ENCODE data around the gene PHLDB2.
A peak's percentile ranks its signal among the peaks of the same experiment; 100 is the strongest.

Gene PHLDB2

DNA sequence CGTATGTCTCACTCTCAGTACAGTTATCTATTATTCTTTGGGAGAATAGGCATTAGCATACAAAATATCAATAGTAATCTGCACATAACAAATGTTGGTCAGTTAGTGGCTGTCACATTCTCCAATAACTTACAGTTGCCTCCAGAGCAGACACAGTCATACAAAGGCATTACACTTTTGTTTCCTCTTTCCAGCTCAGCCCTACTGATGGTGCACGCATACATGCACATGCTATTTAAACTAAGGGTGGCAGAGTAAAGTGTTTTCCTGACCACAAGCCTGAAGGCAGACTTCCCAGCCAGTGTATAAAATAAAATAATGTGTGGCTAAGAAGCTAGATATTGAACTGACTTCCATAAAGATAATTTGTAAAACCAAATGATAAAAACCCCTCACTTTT is 47.6 kb downstream of the PHLDB2 start:
- no peak for TF ChIP-seq ZNF565 (CRISPR knock-in tag; conservative IDR thresholded peaks at IDR 0.05; ENCODE audit: low read depth)
- ATAC-seq, result no peak

DNA sequence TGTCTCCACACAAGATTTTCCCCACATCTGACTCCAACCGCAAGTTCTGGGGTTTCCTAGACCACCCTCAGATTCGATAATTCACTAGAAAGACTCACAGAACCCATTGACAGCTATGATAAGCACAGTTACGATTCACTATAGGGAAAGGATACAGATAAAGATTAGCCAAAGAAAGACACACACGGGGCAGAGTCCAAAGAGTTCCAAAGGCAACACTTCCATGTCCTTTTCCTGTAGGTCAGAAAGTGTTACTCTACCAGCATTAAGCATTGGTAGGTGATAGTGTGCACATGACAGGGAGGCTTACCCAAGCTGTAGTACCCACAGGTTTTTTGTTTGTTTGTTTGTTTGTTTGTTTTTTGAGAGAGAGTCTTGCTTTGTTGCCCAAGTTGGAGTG is 48.1 kb downstream of the PHLDB2 start:
- TF ChIP-seq BACH2 (CRISPR knock-in tag; IDR thresholded peaks at IDR 0.05; ENCODE audit: borderline replicate concordance) (no peak), ZFP3 (CRISPR knock-in tag; IDR thresholded peaks at IDR 0.05) (no peak), SNAI2 (CRISPR knock-in tag; IDR thresholded peaks at IDR 0.05) (no peak)
- ATAC-seq, result no peak

DNA sequence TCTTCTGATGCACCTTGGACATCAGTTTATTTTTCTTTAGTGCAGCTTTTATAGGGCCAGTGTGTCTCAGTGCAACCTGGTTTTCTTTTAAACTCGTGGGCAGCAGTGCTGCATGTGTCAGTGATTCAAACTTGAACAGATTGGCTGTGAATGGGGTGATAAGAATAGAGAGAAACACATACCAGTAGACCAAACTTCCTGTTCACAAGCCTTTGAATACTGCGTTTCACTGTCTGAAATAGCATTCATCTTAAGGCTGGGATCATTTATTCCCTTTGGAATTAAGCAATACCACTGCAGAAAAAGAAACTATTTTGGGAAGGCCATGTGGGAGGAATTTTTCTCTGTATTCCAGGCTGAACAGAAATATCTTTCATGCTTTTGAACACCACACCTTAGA is 51.7 kb downstream of the PHLDB2 start:
- TF ChIP-seq ZFP3 (CRISPR knock-in tag; IDR thresholded peaks at IDR 0.05), result no peak
- no peak for TF ChIP-seq ISL1 (CRISPR knock-in tag; IDR thresholded peaks at IDR 0.05)
- no peak for TF ChIP-seq ARNTL (CRISPR knock-in tag; IDR thresholded peaks at IDR 0.05; ENCODE audit: borderline replicate concordance, low read depth)
- TF ChIP-seq ZFP30 (CRISPR knock-in tag; IDR thresholded peaks at IDR 0.05), result no peak
- TF ChIP-seq, protein P1, sequence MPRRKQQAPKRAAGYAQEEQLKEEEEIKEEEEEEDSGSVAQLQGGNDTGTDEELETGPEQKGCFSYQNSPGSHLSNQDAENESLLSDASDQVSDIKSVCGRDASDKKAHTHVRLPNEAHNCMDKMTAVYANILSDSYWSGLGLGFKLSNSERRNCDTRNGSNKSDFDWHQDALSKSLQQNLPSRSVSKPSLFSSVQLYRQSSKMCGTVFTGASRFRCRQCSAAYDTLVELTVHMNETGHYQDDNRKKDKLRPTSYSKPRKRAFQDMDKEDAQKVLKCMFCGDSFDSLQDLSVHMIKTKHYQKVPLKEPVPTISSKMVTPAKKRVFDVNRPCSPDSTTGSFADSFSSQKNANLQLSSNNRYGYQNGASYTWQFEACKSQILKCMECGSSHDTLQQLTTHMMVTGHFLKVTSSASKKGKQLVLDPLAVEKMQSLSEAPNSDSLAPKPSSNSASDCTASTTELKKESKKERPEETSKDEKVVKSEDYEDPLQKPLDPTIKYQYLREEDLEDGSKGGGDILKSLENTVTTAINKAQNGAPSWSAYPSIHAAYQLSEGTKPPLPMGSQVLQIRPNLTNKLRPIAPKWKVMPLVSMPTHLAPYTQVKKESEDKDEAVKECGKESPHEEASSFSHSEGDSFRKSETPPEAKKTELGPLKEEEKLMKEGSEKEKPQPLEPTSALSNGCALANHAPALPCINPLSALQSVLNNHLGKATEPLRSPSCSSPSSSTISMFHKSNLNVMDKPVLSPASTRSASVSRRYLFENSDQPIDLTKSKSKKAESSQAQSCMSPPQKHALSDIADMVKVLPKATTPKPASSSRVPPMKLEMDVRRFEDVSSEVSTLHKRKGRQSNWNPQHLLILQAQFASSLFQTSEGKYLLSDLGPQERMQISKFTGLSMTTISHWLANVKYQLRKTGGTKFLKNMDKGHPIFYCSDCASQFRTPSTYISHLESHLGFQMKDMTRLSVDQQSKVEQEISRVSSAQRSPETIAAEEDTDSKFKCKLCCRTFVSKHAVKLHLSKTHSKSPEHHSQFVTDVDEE (CRISPR knock-in tag; IDR thresholded peaks at IDR 0.05), result no peak
- no peak for TF ChIP-seq TOX (CRISPR knock-in tag; IDR thresholded peaks at IDR 0.05; ENCODE audit: borderline replicate concordance)
- no peak for TF ChIP-seq ZNF70 (CRISPR knock-in tag; IDR thresholded peaks at IDR 0.05)
- TF ChIP-seq ZNF8 (CRISPR knock-in tag; IDR thresholded peaks at IDR 0.05), result no peak
- TF ChIP-seq, protein P2, sequence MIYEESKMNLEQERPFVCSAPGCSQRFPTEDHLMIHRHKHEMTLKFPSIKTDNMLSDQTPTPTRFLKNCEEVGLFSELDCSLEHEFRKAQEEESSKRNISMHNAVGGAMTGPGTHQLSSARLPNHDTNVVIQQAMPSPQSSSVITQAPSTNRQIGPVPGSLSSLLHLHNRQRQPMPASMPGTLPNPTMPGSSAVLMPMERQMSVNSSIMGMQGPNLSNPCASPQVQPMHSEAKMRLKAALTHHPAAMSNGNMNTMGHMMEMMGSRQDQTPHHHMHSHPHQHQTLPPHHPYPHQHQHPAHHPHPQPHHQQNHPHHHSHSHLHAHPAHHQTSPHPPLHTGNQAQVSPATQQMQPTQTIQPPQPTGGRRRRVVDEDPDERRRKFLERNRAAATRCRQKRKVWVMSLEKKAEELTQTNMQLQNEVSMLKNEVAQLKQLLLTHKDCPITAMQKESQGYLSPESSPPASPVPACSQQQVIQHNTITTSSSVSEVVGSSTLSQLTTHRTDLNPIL (CRISPR knock-in tag; IDR thresholded peaks at IDR 0.05; ENCODE audit: low read depth), result no peak
- TF ChIP-seq SNAI2 (CRISPR knock-in tag; IDR thresholded peaks at IDR 0.05), result no peak
- no peak for TF ChIP-seq PPARA (CRISPR knock-in tag; IDR thresholded peaks at IDR 0.05; ENCODE audit: borderline replicate concordance)
- no peak for TF ChIP-seq BACH2 (CRISPR knock-in tag; IDR thresholded peaks at IDR 0.05; ENCODE audit: borderline replicate concordance)
- TF ChIP-seq ZNF565 (CRISPR knock-in tag; conservative IDR thresholded peaks at IDR 0.05; ENCODE audit: low read depth), result no peak
- TF ChIP-seq, protein P3, sequence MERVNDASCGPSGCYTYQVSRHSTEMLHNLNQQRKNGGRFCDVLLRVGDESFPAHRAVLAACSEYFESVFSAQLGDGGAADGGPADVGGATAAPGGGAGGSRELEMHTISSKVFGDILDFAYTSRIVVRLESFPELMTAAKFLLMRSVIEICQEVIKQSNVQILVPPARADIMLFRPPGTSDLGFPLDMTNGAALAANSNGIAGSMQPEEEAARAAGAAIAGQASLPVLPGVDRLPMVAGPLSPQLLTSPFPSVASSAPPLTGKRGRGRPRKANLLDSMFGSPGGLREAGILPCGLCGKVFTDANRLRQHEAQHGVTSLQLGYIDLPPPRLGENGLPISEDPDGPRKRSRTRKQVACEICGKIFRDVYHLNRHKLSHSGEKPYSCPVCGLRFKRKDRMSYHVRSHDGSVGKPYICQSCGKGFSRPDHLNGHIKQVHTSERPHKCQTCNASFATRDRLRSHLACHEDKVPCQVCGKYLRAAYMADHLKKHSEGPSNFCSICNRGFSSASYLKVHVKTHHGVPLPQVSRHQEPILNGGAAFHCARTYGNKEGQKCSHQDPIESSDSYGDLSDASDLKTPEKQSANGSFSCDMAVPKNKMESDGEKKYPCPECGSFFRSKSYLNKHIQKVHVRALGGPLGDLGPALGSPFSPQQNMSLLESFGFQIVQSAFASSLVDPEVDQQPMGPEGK (CRISPR knock-in tag; IDR thresholded peaks at IDR 0.05; ENCODE audit: borderline replicate concordance), result no peak
- TF ChIP-seq RARB (CRISPR knock-in tag; IDR thresholded peaks at IDR 0.05), result no peak
- no peak for TF ChIP-seq OSR1 (CRISPR knock-in tag; IDR thresholded peaks at IDR 0.05)
- TF ChIP-seq TCF4 (CRISPR knock-in tag; IDR thresholded peaks at IDR 0.05; ENCODE audit: borderline replicate concordance), result no peak
- TF ChIP-seq ESRRG (CRISPR knock-in tag; IDR thresholded peaks at IDR 0.05), result no peak
- peak; percentile 68 for ATAC-seq

DNA sequence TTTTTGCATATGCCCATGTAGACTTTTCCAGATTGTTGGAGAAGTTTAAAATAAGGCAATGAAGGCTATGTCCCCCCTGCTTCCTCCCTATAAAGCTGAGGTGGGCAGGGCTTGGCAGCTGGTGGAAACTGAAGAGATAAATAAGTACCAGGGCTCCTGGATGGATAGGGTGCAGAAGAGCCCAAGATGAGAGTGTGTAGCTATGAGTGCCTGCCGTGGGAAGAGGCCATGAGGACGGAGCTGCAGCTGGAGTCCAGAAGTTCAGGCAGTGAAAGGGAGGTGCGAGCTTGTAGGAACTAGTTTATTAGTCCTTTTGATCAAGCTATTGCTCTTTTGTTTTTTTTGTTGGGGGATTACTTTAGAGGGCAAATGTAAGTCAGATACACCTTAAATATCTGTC is 52.4 kb downstream of the PHLDB2 start:
- ATAC-seq, result no peak
- TF ChIP-seq ZNF8 (CRISPR knock-in tag; IDR thresholded peaks at IDR 0.05) (no peak), ZFP3 (CRISPR knock-in tag; IDR thresholded peaks at IDR 0.05) (no peak), TOX (CRISPR knock-in tag; IDR thresholded peaks at IDR 0.05; ENCODE audit: borderline replicate concordance) (no peak), ARNTL (CRISPR knock-in tag; IDR thresholded peaks at IDR 0.05; ENCODE audit: borderline replicate concordance, low read depth) (no peak), SNAI2 (CRISPR knock-in tag; IDR thresholded peaks at IDR 0.05) (no peak), GLIS3 (CRISPR knock-in tag; IDR thresholded peaks at IDR 0.05) (no peak)
- TF ChIP-seq, protein P4, sequence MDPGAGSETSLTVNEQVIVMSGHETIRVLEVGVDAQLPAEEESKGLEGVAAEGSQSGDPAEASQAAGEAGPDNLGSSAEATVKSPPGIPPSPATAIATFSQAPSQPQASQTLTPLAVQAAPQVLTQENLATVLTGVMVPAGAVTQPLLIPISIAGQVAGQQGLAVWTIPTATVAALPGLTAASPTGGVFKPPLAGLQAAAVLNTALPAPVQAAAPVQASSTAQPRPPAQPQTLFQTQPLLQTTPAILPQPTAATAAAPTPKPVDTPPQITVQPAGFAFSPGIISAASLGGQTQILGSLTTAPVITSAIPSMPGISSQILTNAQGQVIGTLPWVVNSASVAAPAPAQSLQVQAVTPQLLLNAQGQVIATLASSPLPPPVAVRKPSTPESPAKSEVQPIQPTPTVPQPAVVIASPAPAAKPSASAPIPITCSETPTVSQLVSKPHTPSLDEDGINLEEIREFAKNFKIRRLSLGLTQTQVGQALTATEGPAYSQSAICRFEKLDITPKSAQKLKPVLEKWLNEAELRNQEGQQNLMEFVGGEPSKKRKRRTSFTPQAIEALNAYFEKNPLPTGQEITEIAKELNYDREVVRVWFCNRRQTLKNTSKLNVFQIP (CRISPR knock-in tag; IDR thresholded peaks at IDR 0.05; ENCODE audit: borderline replicate concordance, low read depth), result no peak
- TF ChIP-seq, protein P1 (CRISPR knock-in tag; IDR thresholded peaks at IDR 0.05), result no peak
- TF ChIP-seq, protein P5, sequence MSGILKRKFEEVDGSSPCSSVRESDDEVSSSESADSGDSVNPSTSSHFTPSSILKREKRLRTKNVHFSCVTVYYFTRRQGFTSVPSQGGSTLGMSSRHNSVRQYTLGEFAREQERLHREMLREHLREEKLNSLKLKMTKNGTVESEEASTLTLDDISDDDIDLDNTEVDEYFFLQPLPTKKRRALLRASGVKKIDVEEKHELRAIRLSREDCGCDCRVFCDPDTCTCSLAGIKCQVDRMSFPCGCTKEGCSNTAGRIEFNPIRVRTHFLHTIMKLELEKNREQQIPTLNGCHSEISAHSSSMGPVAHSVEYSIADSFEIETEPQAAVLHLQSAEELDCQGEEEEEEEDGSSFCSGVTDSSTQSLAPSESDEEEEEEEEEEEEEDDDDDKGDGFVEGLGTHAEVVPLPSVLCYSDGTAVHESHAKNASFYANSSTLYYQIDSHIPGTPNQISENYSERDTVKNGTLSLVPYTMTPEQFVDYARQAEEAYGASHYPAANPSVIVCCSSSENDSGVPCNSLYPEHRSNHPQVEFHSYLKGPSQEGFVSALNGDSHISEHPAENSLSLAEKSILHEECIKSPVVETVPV (CRISPR knock-in tag; IDR thresholded peaks at IDR 0.05), result no peak
